Prostate gland (tissue), 2 donors: ENCODE results near the gene BET1.

Source experiments
- CTCF ChIP-seq, 4 experiments: fragments of 200-600 bp in 2 of 4; fragments of 450-650 bp in 2 of 4; sonication (generic) in 2 of 4; IDR thresholded peaks; 1 replicate in 3 of 4; 2 replicates in 1 of 4; pipeline ENCODE4 v1.5.1; 2016 to 2019; ENCODE audit warnings: antibody characterized with exemption in 4 of 4, mild to moderate bottlenecking in 2 of 4, moderate library complexity in 2 of 4
- POLR2A ChIP-seq: fragments of 450-650 bp; IDR thresholded peaks from one replicate; pipeline ENCODE4 v1.6.1; 2016; ENCODE audit warnings: antibody characterized with exemption, mild to moderate bottlenecking
- POLR2AphosphoS5 ChIP-seq: sonication (generic); formaldehyde crosslinking; IDR thresholded peaks from one replicate; pipeline ENCODE4 v1.6.1; 2017; ENCODE audit warnings: antibody characterized with exemption

GRCh38 chr7:93987297-93987696 lies 16.9 kb downstream of the BET1 start:
- no peak for TF ChIP-seq CTCF (IDR thresholded peaks at IDR 0.05)
- no peak for TF ChIP-seq POLR2A
- TF ChIP-seq POLR2AphosphoS5, result no peak
